GM18861 (cell line): ENCODE results near the gene MCCC2.
"Not testable (repeated sequence)": the region's sequence is repeated elsewhere in the genome, so short reads cannot be mapped to it uniquely, and the experiment has no call there.

Source experiments
- ATAC-seq: cut with Tn5 transposase; IDR thresholded peaks from one replicate; pipeline ENCODE4 v1.9.1; 2021; ENCODE audit not compliant: unreplicated experiment

MCCC2 gene

DNA sequence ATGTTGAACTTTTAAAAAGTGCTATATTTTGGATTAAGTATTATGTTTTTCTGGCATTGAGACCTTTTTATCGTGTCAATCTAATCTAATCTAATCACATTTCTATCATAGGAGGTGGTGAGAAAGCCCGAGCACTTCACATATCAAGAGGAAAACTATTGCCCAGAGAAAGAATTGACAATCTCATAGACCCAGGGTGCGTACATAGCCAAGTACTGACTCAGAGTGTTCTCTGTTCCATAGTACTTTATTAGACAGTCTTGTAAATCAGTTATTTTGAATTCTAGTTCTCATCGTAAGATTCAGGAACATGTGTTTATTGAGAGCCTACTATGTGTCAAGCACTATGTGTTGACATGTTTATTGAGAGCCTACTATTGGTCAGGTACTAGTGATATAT, 9.0 kb downstream of the MCCC2 start:
- ATAC-seq = no peak

DNA sequence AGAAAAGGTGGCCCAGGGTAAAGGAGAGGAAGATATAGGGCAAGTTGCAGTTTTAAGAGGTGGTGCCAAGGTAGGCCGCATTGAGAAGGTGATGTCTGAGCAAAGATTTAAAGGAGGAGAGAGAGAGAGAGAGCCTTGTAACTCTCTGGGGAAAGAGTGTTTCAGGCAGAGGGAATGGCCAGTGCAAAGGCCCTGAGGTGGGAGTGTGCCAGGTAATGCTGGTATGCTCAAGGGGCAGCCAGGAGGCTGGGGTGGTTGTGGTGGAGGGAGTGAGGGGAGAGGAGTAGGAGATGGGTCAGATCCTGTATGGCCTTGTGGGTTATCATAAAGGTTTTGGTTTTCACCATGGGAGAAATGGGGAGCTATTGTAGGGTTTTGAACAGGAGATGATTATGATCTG, 9.9 kb downstream of the MCCC2 start:
- ATAC-seq = no peak

DNA sequence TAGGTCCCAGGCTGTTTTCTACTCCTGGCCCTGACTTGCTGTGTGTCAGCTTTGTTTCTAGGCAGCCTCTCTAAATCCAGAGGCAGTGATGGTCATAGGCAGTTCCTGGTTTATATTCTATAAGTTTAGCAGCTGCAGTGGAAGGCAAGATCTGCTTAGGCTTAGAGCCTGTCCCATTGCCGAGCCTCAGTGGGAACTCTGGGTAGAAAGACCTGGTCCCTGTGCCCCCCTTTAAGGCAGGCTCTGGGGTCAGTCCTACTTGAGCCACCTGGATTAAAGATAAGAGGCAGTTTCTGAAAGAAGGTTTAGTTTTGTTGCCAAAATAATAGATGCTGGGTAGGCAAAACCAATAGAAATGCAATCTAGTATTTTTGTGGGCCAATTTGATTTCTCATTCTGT, 13.6 kb downstream of the MCCC2 start:
- no peak for ATAC-seq

DNA sequence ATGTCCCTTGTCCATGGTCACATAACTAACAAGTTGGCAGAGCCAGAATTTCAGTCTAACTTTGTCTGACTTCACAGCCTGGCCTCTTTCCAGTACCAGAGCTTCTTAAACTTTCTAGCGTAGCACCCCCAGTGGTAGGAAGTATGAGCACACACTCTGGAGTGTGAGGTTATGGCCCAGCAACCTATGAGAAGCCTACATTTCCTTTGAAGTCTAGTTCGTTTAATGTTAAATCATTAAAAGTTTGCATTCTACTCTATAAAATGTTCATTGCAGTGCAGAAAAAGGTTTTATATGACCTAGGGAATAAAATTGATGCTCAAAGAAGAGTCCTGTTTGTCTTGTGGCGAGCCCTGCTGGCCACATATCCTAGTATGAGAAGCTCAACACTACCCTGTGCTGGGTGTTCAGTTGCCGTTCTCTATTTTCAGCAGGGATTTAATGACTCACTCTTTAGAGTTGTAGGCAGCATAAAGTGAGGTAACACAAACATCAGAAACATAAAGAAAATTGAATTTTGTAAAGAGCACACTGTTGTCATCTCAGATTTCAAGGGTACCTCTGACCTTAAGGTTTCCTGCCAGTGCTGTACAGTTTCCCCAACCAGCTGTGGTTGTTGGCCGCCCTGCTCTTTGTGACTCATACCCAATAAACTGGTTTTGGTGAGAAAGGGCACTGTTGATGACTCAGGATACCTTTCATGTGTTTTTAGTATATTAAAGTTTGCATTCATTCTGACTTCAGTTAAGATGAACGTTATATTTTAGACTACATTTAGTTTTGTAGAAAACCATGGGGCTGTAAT, 14.3 kb downstream of the MCCC2 start:
- peak; percentile 95 for ATAC-seq

DNA sequence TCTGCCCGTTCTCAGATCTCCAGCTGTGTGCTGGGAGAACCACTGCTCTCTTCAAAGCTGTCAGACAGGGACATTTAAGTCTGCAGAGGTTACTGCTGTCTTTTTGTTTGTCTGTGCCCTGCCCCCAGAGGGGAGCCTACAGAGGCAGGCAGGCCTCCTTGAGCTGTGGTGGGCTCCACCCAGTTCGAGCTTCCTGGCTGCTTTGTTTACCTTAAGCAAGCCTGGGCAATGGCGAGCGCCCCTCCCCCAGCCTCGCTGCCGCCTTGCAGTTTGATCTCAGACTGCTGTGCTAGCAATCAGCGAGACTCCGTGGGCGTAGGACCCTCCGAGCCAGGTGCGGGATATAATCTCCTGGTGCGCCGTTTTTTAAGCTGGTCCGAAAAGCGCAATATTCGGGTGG, 22.8 kb downstream of the MCCC2 start:
- not testable (repeated sequence) for ATAC-seq

DNA sequence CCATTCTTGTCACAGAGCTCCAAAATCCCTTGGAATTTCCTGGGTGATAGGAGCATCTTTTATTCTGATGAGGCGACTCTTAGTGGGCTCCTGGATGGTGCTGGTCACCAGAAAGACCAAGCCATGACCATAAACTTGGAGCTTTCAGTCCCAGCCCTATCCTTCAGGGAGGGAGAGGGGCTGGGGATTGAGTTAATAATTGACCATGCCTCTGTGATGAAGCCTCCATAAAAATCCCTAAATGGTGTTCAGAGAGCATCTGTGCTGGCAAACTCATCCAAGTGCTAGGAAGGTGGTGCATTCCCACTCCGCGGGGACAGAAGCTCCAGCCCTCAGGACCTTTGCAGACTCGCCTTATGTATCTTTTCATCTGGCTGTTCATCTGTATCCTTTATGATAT, 28.7 kb downstream of the MCCC2 start:
- no peak for ATAC-seq

DNA sequence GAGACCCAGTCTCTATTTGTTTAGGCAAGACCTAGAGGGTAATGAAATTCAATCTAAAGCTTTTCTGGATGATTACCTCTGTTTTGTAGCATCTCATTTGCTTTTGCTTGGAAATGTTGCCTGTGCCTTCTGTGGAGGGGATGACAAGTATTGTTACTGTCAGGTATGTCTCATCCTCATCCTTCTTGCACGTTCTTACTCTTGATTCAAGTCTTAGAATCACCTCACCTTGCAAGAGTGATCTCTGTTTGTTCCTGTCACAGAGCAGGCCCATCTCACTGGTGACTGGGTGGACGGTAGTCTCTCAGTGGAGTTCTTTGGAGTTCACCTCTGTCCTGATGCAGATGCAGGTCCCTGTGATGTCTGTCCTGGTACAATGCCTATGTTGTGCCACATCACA, 33.5 kb downstream of the MCCC2 start:
- no peak for ATAC-seq

DNA sequence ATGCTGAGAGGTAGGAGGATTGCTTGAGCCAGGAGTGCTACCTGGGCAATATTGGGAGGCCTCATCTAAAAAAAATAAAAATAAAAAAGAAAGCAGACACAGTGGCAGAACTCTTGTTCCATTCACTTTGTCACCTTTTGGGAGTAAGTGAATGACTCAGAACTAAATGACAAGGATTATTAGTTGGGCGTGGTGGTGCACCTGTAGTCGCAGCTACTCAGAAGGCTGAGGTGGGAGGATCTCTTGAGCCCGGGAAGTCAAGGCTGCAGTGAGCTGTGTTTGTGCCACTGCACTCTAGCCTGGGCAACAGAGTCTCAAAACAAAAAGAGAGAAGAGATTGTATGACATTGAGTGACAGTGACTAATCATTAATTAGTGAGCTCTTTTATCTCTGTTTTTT, 34.1 kb downstream of the MCCC2 start:
- no peak for ATAC-seq

DNA sequence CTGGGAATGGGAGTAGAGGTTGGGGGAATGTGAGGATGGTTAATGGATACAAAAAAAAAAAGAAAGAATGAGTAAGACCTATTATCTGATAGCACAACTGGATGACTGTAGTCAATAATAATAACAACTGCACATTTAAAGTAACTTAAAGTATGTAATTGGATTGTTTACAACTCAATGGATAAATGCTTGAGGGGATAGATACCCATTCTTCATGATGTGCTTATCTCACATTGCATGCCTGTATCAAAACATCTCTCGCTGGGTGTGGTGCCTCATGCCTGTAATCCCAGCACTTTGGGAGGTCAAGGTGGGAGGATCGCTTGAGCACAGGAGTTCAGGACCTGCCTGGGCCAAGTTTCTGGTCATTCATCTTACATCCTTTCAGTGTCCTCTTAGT, 34.6 kb downstream of the MCCC2 start:
- no peak for ATAC-seq

DNA sequence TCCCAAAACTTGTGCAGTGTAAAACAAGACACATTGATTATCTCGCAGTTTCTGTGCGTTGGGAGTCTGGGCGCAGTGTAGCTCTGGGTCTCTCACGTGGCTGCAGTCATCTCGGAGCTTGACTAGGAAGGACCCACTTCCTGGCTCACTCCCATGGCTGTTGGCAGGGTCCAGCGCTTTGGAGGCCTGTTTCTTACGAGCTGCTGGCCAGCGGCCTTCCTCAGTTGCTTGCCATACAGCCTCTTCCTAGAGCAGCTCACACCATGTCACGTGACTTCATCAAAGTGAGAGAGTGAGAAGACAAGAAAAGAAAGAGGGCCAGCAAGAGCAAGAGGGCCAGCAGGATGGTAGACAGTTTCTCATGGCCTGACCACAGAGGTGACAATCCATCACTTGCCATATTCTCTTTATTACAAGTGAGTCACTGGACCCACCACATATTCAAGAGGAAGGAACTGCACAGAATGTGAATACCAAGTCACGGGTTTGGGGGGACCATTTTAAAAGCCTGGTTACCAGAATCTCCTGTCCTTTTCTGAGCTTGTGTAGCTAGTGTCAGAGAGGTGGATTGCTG, 36.2 kb downstream of the MCCC2 start:
- no peak for ATAC-seq

DNA sequence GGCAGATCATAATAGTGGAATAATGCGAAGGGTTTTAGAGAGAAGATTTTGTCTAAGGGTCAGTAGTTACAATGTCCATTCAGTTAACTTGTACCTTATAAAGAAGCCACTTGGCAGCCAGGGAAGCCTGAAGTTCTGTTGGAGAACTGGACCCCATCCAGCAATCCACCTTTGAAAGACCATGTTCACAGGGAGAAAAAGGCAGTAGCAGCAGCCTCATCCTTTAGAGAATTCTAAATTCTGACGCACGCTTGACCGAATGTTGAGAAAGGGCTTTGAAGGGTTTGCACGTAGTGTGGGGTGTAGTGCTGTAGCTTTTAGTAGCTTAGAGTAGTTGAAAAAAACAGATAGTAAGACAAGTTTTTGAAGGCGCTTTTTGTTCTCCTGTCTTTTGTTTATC, 42.8 kb downstream of the MCCC2 start:
- ATAC-seq = no peak

DNA sequence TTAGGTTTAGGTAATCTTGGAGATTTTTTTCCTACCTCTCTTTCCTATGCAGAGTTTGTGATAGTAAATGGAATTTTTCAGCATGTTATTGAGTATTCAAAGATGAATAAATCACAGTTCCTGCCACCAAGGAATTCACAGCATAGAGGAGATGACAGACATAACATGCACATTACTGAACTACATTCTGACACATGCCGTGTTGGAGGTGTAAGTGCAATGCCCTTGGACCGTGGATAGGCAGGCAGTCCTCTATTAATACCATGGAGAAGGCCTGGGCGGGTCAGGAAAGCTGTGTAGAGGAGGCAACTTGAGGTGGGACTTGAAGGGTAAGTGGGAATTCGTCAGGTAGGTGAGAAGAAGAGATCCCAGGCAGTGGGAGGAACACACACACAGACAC, 43.9 kb downstream of the MCCC2 start:
- no peak for ATAC-seq

DNA sequence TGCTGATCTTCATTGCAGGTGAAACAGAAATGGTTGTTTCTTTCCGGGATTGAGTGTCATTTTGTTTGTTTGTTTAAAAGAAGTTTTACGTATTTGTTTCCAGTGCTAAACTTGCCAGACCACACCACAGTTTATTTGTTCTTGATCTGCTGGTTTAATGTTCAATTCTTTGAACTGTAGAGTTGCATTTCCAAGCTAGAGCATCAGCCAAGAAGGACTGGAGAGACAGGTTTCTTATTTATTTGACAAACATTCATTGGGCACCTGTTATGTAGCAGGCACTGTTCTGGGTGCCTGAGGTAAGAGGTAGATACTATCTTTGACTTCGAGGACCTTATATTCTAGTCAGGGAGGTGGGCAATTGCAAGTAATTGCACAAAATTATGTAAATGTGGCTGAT, 45.0 kb downstream of the MCCC2 start:
- no peak for ATAC-seq

DNA sequence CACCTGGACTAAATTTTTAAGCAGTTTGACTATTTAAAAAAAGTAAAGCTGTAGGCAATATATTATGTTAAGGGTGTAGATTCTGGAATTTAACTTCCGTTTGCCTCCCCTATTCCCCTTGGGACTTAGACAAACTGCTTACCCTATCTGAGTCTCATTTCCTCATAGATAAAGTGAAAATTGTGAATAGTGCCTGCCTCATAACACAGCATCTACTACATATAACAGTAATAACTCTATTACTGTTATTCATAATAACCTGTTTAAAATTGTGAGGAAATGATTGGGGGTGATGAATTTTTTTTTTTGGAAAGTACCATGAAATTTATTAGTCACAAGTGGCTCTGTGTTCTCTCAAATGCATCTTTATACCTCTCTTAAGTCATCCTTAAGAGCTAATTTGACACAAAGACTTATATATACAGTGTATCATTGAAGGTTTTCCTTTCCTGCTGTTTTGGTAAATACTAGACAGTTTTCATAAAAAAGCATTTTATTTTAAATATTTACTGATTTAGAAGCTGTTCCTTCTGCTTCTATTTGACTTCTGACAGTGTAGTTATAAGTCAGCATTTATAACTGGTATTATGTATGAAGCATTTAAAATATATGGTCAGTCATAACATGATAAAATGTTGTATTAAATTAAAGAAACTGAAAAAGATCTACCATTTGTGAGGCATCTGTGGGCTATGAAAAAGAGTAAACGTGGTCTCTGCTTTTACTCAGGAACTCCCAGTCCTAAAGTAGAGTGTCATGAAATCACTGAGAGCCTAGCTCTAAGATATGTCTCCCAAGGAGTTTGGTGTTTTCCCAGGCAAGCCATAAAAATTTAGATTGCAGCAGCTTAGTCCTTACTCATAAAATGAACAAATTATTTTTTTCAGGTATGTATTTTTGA, 46.4 kb downstream of the MCCC2 start:
- ATAC-seq = no peak

DNA sequence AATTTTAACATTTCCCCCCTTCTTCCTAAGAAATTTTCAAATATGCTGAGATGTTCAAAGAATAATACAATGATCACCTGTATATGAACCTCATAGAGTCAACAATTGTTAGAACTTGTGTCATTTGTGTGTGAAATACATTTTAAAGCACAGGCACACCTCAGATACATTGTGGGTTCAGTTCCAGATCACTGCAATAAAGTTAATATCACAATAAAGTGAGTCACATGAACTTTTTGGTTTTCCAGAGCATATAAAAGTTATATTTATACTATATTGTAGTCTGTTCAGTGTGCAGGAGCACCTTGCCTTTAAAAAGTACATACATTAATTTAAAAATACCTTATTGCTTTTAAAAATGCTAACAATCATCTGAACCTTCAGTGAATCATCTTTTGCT, 50.0 kb downstream of the MCCC2 start:
- ATAC-seq = no peak

DNA sequence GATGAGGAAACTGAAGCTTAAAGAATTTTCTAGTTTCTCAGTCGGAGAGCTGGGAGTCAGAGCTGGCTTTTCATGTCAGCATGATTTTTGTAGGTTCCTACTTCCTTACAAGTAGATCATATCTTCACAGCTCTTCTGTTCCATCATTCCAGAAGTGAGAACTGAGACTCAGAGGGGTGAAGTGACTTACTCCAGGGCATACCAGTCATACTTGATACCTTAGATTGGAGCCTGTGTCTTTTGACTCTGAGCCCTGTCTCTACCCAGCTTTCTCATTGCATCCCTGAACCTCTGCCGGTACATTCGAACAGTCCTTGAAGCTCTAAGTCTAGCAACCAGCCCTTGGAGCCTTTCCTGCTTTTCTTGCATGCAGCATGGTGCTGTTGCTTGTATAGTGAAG, 53.3 kb downstream of the MCCC2 start:
- no peak for ATAC-seq

DNA sequence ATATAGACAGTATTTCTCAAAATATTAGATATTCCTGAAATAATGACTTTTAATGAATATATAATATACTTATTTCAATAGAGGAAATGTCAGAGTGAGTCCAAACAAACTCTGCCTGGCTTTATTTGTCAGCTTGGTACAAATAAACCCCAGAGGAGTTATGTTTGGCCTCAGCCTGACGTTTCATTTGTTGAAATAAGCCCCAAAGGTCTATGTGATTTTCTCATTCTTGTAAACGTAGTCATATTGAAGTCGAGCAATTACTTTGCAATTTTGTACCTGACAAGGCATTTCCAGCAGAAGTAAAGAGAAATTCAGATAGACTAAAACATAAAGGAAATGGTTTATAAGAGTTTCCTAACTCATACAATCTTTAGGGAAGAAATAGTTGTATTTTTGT, 57.9 kb downstream of the MCCC2 start:
- ATAC-seq = no peak

DNA sequence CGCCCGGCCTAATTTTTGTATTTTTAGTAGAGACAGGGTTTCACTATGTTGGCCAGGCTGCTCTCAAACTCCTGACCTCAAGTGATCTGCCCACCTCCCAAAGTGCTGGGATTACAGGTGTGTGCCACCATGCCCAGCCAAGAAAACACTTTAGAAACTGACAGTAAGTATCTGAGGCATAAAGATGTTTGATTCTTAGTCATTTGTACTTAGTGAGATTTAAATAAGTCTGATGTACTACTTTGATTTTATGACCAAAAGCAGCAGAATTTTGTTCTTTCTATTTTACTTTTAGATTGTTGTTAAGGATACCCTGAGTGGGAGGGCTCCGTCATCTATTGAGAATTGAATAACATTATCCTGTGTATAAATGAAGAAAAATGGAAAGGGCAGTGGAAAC, 63.8 kb downstream of the MCCC2 start:
- not testable (repeated sequence) for ATAC-seq

DNA sequence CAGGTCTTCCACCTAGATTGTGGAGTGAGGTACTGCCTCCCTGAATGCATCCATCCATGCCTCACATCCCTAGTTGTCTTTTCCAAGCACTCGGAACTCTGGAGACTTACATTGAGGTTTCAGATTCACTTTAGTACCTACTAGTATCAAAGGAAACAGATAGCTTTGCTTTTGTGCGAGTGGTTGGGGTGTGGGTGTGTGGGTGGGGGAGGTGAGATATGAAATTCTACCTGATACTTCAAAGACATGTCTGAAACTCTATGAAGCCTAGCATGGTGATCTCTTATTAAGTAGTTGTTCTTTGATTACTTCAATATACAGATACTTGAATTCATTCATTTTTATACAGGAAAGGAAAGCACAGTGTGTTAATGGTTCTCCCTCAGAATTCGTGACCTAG, 64.4 kb downstream of the MCCC2 start:
- no peak for ATAC-seq

DNA sequence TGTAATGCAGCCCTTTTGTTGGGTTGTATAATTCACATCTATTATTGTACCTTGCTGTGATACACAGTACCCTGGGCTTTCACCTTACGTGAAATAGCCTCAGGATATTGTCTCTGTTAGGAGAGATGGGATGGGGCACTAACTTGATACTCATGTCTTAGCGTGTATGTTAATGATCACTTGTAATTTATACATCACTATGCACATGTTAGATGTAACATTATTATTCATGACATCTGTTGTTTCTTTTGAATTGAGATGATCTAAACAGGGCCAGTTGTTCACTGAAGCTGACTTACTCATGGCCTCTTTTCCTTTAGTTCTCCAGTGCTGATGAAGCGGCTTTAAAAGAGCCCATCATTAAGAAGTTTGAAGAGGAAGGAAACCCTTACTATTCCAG, 65.2 kb downstream of the MCCC2 start:
- no peak for ATAC-seq

DNA sequence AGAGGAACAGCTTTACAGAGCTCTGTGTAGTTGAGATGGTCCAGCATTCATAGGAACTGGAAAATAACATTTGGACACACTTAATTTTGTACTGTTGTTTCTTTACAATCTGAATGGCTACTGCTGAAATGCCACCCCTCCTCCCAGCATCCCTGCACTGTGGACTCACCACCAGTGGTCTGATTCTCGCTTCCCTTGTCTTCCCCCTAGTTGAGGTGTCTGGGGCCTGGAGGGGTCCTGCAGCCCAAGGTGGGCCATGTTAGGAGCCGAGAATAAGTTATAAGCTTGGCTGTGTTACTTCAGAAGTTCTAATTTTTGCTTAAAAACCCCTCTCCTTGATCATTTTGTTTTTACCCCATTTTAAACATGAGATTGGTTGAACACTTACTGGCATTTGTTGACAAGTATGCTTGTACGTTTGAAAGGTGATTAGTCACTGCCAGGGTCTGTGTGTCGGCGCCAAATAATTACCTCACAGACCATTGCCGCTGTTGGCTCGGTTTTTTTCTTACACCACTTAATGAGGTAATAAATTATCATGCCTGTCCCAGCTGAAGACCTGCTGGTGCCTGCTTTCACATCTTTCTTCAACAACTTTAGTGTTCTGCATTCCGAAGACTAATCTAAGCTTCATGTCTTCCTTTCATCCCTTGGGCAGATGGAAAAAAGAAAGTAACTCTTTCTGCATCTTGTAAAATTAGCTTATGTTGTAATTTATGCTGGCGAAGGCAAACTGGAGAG, 65.8 kb downstream of the MCCC2 start:
- ATAC-seq = no peak
